Stimulated activated naive CD4-positive, alpha-beta T cell (primary cell): ENCODE data around the gene UBE2F.
"Not testable (repeated sequence)": the region's sequence is repeated elsewhere in the genome, so short reads cannot be mapped to it uniquely, and the experiment has no call there.

Experiments used
- DNase-seq, 6 experiments: peaks; one replicate each; lab custom pipeline; 2025; lab: John Stamatoyannopoulos, UW

Gene UBE2F

DNA sequence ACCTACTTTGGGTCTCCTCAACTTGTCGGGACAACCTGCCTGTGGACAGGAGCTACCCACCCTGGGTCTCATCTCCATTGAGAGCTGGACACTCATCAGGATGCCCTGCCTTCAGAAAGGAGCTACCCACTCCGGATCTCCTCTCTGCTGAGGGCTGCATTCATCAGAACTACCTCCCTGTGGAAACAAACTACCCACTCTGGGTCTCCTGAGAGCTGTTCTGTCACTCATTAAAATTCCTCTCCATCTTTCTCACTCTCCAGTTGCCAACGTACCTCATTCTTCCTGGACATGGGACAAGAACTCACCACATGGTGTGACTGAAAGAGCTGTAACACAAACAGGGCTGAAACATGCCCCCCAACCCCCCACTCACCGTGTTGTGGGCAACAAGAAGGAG is 22.5 kb upstream of the UBE2F start:
- no peak for DNase-seq

DNA sequence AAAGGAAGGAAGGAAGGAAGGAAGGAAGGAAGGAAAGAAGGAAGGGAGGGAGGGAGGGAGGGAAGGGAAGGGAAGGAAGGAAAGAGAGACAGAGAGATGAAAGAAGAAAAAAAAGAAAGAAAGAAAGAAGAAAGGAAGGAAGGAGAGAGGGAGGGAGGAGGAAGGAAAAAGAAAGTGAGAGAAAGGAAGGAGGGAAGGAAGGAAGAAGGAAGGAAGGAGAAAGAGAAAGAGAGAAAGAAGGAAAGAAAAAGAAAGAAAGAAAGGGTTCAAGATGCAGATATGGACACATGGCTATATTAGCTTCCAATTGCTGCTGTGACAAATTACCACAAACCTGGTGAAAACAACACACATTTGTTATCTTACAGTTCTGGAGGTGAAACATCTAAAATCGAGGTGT is 20.4 kb upstream of the UBE2F start:
- no peak for DNase-seq

DNA sequence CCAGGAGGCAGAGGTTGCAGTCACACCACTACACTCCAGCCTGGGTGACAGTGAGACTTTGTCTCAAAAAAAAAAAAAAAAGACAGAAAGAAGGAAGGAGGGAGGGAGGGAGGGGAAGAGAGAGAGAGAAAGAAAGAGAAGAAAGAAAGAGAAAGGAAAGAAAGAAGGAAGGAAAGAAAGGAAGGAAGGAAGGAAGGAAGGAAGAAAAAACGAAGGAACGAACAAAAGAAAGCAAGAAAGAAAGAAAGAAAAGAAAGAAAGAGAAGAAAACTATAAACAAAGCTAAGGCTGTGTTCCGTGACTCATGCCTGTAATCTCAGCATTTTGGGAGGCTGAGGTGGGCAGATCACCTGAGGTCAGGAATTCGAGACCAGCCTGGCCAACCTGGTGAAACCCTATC is 15.5 kb upstream of the UBE2F start:
- DNase-seq, result not testable (repeated sequence)

DNA sequence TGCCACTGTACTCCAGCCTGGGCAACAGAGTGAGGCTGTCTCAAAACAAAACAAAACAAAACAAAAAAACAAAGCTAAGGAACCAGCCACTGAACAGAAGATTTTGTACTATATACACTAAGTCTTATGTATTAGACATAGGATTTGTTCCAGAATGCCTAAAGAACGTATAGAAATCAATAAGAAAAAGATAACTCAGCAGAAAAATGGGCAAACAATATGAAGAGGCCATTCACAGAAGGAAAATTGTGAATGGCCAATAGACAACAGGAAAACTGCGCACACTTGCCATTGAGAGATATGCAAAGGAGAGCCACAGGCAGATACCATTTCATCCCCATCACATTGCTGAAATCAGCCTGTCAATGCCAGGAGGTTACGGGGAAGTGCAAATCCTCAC is 14.9 kb upstream of the UBE2F start:
- no peak for DNase-seq

DNA sequence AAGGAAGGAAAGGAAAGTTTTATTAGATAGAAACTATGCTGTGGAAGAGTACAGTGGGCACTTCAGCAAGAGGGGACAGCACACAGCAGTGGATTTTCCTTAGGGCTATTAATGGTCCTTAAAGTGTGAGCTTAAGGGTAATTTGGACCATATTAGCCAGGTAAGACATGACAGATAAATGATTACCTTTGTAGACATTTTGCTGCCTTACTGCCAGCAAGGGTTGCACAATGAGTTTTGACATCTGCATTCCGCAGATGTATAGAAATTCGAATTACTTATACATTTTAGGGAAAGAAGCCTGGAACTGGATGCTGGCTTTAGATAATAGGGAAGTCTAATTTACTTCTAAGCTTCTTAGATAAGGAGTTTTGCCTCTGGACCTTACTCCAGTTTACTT is 14.0 kb upstream of the UBE2F start:
- DNase-seq, result no peak

DNA sequence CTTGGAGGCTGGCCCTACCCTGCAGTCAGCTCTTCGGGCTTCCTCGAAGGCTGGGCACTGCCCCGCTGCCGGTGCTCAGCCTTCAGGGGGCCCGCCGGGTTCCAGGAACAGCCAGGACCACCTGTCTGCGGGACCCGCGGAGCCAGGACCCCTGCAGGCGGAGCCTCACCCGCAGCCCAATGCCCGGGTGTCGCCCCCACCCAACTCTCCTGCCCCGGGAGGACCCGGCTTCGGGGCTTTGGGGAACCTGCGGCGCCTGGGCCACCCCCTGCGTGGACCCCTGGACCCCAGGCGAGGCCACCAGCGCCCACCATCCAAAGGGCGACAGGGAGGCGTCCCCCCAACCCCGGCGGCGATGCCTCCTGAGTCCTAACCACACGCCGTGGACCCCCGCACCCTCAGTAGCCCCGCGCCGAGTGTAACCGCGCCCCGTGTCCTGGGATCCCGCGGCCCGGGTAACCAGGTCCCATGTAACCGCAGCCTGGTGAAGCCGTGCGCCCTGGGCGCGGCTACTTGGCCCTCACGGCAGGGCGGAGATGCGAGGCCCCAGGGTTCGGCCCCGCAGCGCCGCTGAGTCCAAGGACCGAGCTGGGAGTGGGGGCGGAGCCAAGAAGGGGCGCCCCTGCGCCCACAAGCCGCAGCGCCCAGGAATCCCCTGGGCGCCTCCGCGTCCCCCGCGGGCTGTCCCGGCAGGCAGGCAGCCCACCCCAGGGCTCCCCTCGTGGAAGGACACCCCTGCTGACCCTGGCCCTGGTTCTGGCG is 11.0 kb upstream of the UBE2F start:
- peak in 1 of 6 experiments; percentile 2 for DNase-seq

DNA sequence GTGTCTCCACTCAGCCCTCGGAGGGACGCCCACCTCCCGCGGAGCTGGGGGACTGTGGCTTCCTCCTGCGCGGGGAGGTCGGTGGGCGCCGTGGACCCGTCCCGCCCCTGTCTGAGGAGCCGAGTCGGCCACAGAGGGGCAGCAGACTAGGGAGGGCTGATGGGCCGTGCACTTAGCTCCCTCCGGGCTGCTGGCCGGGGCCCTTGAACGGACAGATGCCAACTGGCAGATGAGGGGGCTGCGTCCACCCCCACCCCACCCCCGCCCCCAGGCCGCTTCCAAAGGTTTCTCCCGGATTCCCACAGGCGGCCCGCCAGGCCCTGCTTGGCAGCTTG is 10.4 kb upstream of the UBE2F start:
- DNase-seq, result no peak

DNA sequence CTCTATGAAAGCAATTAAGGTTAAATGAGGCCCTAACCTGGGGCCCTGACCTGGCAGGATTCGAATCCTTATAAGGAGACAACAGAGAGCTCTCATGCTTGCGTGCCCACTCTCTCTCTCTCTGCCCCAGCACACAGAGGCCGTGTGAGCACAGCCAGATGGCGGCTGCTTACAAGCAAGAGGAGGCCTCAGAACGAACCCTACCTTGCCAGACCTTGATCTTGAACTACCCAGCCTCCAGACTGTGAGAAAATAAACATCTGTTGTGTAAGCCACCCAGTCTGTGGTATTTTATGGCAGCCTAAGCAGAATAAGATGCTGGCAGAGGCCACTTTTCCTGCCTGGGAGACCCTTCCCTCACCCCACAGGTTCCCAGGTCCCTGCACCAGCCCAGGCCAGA is 5.2 kb upstream of the UBE2F start:
- DNase-seq, result no peak

DNA sequence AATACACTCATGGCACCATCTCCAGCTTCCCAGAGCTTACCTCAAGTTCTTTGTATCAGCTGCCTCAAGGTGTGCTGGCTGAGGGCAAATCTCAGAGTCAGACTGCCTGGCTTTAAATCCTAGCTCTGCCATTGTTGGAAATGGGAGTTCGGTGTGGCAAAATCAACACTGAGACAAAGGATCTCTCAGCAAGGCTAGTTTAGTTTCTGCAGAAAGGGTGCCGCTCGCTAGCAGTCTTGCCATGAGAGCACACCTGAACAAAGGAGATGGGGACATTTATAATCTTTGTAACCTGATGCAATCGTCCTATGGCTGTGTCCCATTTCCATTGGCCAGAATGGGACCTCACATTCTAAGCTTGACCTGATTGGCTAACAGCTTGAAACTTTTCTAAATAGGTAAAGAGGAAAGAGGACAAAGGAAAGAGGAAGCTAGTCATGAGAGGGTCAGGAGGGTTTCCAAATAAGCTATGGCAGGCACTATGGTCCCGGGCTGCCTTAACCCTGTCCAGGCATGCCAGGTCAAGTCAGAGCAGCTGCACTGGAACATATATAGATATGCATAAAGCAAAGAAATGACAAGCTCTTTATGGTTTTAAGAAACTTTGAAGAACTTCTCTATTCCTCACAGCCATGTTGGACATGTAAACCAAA is 4.3 kb upstream of the UBE2F start:
- DNase-seq, result no peak

DNA sequence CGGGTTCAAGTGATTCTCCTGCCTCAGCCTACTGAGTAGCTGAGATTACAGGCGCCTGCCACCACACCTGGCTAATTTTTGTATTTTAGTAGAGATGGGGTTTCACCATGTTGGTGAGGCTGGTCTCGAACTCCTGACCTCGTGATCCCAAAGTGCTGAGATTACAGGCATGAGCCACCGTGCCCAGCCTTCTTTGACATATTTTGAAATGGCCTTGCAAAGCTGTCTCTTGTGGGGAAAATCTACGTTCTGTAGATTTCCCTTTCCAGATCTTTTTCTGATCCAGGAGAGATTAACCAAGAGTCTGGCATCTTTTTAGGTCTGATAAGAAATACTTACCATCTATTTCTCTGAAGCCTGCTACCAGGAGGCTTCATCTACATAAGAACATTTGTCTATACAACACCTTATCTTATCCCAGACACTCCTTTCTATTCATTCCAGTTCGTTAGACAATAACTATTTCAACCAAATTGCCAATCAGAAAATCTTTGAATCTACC is 3.3 kb upstream of the UBE2F start:
- not testable (repeated sequence) for DNase-seq

DNA sequence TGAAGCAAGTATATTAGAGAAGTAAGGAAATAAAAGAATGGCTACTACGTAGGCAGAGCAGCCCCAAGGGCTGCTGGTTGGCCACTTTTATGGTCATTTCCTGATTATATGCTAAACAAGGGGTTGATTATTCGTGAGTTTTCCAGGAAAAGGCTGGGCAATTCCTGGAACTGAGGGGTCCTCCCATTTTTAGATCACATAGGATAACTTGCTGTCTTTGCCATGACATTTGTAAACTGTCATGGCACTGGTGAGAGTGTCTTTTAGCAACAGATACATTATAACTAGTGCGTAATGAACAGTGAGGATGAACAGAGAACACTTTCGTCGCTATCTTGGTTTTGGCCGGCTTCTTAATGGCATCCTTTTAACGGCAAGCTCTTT is 2.6 kb upstream of the UBE2F start:
- DNase-seq, result no peak

DNA sequence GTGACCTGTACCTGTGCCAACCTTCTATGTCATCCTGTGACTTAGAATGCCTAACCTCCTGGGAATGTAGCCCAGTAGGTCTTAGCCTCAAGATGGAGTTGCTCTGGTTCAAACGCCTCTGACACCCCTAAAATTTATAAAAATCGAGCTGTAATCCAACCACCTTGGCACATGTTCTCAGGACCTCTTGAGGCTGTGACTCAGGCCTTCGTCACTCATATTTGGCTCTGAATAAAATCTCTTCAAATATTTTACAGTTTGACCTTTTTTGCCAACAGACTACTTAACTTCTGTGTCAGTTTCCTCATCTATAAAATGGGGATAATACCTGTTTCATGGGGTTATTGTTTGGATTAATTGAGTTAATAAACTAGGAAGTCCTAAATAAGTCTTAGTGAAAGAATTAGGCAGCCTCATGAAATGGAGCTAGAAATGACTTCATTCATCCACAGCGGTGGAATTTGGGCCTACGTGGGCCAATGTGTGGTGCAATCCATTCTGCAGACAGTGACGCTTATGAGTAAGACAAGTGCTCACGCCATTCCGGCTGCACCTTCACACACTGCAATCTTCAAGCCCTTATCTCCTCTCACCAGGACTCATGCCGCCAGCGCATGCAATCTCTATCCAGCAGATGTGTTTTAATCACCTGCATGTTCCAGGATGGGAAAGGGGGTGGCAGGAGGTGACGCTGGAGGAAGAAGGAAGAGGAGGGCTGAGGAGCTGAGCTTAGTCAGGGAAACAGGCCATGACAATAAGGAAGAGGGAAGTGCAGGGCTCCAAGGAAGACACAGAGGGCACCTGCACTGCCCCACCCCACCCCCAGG is 2.0 kb upstream of the UBE2F start:
- no peak for DNase-seq

DNA sequence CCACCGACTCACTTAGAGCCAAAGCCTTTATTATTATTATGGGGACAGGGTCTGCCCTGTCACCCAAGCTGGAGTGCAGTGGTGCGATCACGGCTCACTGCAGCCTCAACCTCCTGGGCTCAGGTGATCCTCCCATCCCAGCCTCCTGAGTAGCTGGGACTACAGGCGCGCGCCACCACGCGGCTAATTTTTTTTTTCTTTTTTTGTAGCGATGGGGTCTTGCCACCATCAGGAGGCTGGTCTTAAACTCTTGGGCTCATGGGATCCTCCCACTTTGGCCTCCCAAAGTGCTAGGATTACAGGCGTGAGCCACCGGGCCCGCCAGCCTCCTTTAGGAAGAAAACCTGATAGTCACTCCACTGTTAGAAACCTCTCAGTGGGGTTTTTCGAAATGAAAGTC is 970 bp upstream of the UBE2F start:
- not testable (repeated sequence) for DNase-seq

DNA sequence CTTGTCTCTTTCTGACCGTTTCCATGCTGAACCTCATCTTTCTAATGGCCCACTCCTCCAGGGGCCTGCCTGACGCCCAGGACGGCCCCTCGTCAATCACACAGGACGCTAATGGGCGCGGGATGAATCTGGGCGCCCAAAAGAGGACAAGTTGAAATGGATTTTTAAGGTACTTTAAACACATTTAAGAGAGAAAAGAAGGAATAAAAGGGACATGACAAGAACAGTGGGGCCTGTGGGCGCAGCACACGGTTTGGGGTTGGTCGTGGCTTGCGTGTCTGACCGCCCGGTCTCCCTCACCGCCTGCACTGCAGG is 607 bp upstream of the UBE2F start:
- no peak for DNase-seq

DNA sequence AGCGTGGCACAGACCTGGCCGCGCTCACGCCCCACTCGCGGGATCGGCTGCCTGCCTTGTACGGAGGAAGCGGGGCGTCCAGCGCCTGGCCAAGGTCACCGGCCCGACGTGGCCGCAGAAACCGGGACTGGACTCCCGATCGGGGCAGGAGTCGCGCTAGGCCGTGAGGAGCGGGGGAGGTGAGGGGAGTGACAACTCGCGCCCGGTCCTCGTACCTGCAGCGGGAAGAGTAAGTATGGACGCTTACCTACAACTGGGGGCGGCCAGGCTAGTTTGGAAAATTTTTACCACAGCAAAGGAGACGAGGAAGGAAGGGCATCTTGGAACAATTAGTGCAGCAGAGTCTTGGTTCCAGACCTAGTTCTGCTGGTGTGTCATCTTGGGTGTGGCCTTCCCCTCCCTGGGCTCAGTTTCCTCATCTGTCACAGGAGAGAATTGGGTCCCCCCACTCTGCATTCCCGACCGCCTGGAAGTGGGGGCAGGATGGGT is 693 bp downstream of the UBE2F start:
- peak in 1 of 6 experiments; percentile 18 for DNase-seq

DNA sequence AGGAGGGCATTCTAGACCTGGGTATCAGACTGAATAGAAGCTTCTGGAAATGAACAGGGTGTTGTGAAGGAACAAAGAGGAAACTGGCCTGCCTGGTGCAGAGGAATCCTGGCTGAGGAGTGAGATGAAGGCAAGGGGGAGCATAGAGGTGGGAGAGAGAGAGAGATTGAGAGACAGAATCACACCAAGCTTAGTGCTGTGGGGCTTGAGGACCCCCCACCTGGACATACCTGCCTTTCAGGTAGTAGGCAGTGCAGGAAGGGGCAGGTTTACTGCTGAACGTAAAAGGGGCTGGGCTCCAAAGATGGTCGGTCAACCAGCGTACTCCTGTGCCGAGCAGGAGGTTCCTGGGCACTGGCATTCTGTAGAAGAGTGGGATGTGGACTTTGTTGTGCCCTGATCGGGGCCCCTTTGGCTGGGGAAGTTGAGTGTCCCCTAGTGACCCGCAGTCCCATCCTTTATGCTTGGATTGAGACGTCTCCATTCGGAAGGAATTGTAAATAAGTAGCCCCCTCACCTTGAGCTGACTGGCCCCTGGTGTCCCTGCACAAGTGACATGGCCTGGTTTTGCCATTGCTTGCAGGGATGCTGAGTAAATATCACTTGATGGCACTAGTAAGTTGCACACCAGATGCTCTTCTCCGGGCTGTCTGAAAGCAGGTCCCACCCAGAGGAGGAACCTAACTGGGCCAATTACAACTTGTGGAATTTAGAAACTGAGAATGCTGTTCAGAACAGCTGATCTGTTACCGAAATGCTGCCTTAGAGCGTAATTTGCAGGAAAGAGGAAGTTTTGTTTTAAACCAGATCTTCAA is 1.4 kb downstream of the UBE2F start:
- DNase-seq, result peak; percentile 28 to 76 (median 54)

DNA sequence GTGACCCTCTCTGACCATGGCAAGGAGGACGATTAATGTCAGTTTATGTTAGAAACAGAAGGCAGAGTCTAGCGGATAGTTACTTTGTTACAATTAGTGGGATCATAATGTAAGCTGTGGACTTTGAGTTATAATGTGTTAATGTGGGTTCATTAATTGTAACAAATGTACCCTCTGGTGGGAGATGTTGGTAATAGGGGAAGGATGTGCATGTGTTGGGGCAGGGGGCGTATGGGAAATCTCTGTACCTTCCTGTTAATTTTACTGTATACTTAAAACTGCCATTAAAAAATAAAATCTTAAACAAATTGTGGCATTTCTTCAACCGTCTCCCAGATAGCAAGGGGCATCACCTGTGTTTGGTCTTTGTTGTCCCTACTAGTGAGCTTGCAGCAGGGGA is 4.8 kb downstream of the UBE2F start:
- DNase-seq, result no peak

DNA sequence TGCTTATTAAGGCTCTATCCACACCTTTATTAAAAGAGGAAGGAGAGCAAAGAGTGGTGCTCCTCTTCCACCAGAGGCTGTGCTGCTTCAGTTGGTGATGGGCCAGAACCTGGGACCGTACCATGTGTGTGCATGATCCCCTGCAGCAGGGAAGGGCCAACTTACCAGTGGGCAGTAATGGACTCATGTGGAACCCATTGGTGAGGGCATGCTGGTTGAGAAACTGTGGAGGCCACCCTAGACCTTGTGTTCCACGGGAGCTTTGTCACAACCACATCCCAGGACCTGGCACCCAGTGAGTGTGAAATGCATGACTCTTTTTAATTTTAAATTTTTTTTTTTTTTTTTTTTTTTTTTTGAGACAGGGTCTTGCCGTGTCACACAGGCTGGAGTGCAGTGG is 5.4 kb downstream of the UBE2F start:
- DNase-seq, result no peak

DNA sequence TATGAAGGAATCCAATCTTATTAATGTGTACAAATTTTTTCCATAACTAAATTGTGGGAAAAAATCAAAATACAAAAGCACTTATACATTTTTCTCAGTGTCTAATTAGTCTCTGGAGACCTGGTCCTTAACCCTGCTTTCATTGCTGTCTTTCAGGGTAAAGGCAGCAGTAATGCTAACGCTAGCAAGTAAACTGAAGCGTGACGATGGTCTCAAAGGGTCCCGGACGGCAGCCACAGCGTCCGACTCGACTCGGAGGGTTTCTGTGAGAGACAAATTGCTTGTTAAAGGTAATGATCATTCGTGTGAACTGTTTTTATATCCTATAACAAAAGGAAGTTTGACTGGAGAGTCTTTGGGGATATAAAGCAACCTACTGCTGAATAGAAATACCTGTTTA is 6.1 kb downstream of the UBE2F start:
- DNase-seq, result no peak

DNA sequence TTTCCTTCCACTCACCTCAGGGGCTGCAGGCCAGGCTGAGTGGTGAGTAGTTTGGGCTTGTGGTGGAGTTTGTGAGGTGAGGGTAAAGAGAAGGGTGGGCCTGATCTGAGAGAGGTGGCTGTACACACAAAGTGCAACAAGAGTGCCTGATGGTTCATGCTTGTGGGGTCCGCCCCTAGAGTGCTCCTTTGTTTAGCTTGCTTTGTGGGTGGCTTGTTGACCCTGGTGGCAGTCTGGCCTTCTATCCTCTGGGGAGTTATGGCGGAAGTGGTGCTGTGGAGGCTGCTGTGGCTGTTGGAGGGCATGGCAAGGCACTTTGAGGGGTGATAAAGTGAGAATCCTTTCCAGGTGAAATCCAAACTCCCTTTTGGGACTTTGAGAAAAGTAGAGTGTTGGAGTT is 10.6 kb downstream of the UBE2F start:
- no peak for DNase-seq

DNA sequence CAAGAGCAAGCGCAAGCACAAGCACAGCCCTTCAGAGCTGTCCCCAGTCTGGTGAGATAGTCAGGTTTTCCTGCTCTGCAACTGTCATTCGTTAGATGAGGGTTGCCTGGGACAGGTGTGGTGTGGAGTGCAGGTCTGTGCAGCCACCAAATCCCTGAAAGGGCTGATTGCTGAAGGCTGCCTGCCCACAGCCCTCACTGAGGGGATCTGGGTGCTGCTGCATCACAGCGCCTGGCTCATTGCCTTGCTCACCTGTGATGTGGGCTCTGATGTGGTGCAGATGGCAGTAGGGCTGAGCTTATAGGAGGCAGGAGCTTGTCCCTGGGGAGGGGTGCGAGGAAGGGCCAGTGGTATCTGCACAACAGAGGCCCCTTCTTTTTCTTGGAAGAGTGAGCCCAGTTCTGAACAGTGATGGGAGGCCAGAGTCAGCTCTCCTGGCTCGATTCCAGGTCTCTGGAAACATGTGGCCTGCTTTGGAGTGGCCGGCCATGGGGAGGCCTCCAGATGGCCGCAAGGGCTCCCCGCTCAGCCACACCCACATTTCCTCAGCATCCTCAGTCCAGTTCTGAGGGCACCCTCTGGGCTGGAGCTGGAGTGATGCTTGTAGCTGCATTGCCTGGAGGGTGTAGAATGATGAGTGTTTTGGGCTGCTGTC is 11.4 kb downstream of the UBE2F start:
- DNase-seq, result no peak

DNA sequence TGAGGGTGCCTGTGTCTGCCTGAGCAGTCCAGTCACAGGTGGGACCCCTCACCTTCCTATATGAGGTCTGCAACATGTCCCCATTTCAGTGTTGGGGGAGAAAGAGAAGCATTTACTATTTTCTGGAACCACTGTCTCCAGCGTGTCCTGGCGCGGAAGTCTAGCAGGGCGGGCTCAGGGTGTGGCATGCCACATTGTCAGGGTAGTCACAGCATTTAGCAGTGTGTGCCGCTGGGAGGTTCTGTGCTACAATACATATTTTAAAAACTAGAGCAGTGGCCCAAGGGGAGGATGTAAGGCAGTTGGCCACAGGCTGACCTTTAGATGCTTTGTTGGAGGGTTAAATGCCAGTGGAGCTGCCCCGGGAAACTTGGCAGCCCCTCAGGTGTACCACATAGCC is 12.5 kb downstream of the UBE2F start:
- DNase-seq, result no peak
